Activated CD4-positive, alpha-beta memory T cell treated with anti-CD3 and anti-CD28 coated beads for 36 hours (primary cell): Measurements from ENCODE around the gene GATAD2A. TPM values are rescaled to one million over a fixed set of nuclear protein-coding genes. Genes with fewer than 3 reads are reported as not detected.

Experiments used
- CTCF ChIA-PET: fragments of 350-600 bp; sonication (Branson Sonifier 250); formaldehyde crosslinking; loops from one replicate; lab custom pipeline; 2021; ENCODE audit warnings: antibody characterized with exemption, inconsistent platforms; lab: Charles Lee
- POLR2A ChIA-PET: fragments of 350-600 bp; sonication (Branson Sonifier 250); formaldehyde crosslinking; loops from one replicate; lab custom pipeline; 2021; ENCODE audit warnings: antibody characterized with exemption; lab: Charles Lee
- DNase-seq: peaks from one replicate; pipeline ENCODE4 v3.0.0-alpha.2; 2020
- H3K27ac Mint-ChIP-seq: one replicate; pipeline ENCODE4 v1.8.0; 2021; ENCODE audit warnings: mixed read lengths
- H3K27me3 Mint-ChIP-seq: one replicate; pipeline ENCODE4 v1.8.0; 2021; ENCODE audit warnings: mixed read lengths
- H3K36me3 Mint-ChIP-seq: one replicate; pipeline ENCODE4 v1.8.0; 2021; ENCODE audit warnings: mixed read lengths
- H3K4me1 Mint-ChIP-seq: one replicate; pipeline ENCODE4 v1.8.0; 2021; ENCODE audit warnings: low read depth, mixed read lengths
- H3K4me3 Mint-ChIP-seq: one replicate; pipeline ENCODE4 v1.8.0; 2021; ENCODE audit warnings: mild to moderate bottlenecking, mixed read lengths
- H3K9me3 Mint-ChIP-seq: one replicate; pipeline ENCODE4 v1.8.0; 2021; ENCODE audit warnings: mixed read lengths
- intact Hi-C: fragments of 100-400 bp; cut with micrococcal nuclease; formaldehyde crosslinking; loops from one replicate; pipeline ENCODE4 v1.15.1; 2023
- total RNA-seq, 2 experiments: library from RNA; stranded (reverse); gene quantifications; one replicate each; pipeline ENCODE4 v1.2.3, GENCODE V29; 2021

Gene GATAD2A
- total RNA-seq, 2 experiments from 2014 or later = 114 TPM

DNA sequence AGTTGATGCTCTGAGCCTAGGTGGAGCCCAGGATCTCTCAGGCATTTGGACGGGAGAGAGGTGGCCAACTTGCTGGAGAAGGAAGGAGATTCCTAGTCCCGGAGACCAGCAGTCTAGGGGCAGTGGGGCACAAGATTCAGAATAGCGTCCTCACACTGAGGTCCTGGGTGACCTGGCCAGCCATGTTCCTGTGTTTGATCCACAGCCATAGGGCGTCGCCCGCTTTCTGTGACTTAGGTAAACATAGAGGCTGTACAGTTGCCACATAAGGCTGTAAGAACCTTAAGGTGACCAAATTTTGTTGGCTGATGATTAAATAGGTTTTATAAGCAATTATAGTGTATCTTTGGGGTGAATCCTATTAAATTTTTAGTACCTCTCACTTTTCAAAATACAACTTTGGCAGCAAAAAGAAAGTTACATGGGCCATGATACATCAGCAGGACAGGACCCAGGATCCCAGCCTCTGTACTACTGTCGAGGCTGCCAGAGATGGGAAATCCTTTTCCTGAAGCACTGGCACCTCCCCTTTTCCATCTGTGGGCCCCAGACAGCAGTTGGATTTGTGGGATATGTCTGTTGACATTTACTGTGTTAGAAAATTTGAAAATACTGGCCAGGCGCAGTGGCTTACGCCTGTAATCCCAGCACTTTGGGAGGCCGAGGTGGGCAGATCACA lies 72.4 kb downstream of the GATAD2A start:
- POLR2A ChIA-PET = no interaction called here
- intact Hi-C loops = no loop called here
- no peak overlapping the region for H3K4me3 Mint-ChIP-seq
- no peaks in the 10 kb centered on the region for H3K27me3 Mint-ChIP-seq
- H3K36me3 Mint-ChIP-seq = peaks cover 13% of the 10 kb centered on the region
- peaks cover 82% of the 10 kb centered on the region for H3K4me1 Mint-ChIP-seq
- no peak for DNase-seq
- peak overlapping the region; percentile 5 for H3K27ac Mint-ChIP-seq
- no peaks in the 10 kb centered on the region for H3K9me3 Mint-ChIP-seq
- CTCF ChIA-PET = interaction anchor here (1.6 kb wide), 1 partner anchor 72 kb away, joined by 7 read pairs; the partner anchor contains the start of gene GATAD2A

DNA sequence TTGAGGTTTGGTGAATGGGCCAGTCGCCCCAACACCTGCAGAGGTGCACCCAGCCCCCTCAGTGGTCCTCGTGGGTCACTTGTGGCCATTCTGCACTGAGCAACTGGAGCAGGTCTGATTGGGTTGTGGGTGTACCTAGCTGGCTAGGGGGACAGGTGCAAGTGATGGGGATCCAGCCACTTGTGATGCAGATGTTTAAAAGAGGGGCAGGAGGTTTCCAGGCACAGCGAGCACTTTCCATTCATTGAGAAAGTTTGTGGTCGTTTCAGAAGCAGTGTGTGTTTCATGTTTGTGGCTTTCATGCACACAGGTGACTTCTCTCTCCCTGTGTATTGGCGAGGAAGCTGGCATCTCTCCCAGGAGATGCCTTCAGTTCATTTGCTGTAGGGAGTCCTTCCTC lies 75.2 kb downstream of the GATAD2A start:
- Mint-ChIP-seq H3K27ac (peak overlapping the region; percentile 28), H3K27me3 (no peaks in the 10 kb centered on the region), H3K9me3 (no peaks in the 10 kb centered on the region), H3K4me3 (no peak overlapping the region), H3K4me1 (peaks cover 62% of the 10 kb centered on the region), H3K36me3 (peaks cover 8% of the 10 kb centered on the region)
- ChIA-PET CTCF (interaction anchor here (0.6 to 1.1 kb wide), 2 partner anchors 52 to 74 kb away, joined by 3 to 4 read pairs; no protein-coding TSS in a partner anchor), POLR2A (interaction anchor here (0.6 to 1.0 kb wide), 3 partner anchors 8 to 113 kb away, joined by 3 to 4 read pairs (median 3); partner anchors contain the start of gene GATAD2A)
- intact Hi-C loops = no loop called here
- peak; percentile 54 for DNase-seq

DNA sequence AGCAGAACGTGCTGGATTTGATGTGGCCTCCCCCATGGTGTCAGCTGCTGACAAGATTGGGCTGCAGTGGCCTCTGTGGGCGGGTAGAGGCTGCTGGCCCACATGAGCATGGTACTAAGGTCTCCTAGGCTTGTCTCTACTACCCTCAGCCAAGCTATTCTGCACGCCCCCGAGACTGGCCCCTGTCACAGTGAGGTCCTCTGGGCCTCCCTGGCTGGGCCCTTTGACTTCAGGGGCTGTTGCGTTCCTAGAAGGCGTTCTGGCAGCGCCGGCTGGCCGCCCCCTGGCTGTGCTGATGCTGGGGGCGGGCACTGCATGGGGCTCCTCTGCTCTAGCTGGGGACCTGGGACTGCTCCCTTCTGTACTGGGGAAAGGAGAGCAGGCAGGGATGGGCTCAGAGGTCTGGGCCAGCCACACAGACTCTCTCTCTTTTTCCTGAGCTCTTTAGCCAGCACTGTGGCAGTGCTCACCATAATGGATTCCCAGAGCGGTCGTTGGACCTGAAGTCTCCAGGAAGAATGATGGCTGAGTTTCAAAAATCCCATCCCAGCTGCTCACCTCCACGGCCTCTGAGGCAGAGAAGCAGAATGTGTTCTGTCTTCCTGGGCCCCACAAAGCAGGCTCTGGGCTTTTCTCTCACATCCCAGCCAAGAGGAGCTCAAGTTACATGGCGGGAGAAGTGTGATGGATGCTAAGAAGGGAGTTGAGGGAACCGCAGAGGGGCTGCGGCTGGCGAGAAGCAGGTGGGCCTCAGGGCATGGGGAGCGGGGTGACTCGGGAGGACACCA lies 77.5 kb downstream of the GATAD2A start:
- peak; percentile 49 for DNase-seq
- ChIA-PET POLR2A (interaction anchor here (0.7 kb wide), 1 partner anchor 78 kb away, joined by 3 read pairs; the partner anchor contains the start of gene GATAD2A), CTCF (interaction anchor here (1.0 to 1.2 kb wide), 2 partner anchors 77 to 118 kb away, joined by 3 to 5 read pairs; no protein-coding TSS in a partner anchor)
- no peaks in the 10 kb centered on the region for H3K27me3 Mint-ChIP-seq
- no peak overlapping the region for H3K4me3 Mint-ChIP-seq
- H3K27ac Mint-ChIP-seq = peak overlapping the region; percentile 64
- intact Hi-C loops = no loop called here
- no peaks in the 10 kb centered on the region for H3K9me3 Mint-ChIP-seq
- peaks cover 6% of the 10 kb centered on the region for H3K36me3 Mint-ChIP-seq
- peaks cover 60% of the 10 kb centered on the region for H3K4me1 Mint-ChIP-seq

DNA sequence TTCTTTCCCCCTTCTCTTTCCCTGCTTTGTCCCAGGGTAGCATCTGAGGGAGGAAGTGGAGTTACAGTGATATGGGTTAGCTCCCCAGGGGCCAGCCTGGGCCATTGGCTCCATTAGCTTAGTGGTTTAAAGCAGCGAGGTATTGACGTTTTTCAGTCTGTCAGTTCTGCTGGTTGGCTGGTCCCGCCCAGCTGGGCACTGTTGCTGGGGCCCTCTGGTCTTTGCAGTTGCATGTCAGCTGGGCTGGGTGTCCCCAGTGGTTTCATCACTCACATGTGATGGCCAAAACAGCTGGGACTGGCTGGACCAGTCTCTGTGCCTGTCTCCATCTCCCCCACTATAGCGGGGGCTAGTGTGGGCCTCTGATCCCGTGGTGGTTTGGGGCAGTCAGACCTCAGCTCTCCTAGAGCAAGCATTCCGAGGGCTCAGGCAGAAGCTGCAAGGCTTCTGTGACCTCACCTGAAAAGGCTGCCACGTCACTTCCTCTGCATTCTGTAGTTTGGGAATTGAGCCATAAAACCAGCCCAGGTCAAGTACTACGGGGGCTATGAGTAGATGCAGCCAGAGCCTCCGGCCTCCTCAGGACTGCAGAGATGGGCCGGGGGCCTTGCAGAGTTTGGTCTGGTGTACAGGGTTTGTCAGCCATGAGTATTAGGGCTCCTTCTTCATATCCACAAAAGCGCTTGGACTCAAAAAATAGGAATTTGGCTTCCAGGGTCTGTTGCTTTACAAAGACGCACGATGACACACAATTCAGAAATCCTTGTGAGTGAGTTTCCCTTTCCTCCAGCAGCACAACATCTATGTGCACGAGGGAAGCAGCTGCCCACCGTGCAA lies 79.9 kb downstream of the GATAD2A start:
- intact Hi-C loops = no loop called here
- Mint-ChIP-seq H3K36me3 (peaks cover under 1% of the 10 kb centered on the region), H3K9me3 (no peaks in the 10 kb centered on the region), H3K27ac (peak overlapping the region; percentile 49), H3K27me3 (no peaks in the 10 kb centered on the region), H3K4me1 (peaks cover 69% of the 10 kb centered on the region), H3K4me3 (no peak overlapping the region)
- CTCF ChIA-PET = no interaction called here
- POLR2A ChIA-PET = no interaction called here
- DNase-seq = no peak

DNA sequence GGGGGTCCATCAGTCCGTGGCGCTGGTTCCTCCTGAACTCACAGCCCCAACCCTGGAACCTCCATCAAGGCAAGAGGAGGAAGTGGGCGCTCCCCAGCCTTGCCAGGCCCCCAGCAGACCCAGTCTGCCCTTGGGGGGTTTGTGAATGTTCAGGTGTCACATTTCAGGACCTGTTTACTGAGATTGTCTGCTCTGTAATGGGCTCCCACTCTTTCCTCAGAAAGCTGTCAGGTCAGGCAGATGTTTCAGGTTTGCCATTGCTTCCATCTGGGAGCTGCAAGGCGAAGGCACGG lies 80.5 kb downstream of the GATAD2A start:
- H3K27ac Mint-ChIP-seq = peak overlapping the region; percentile 5
- DNase-seq = no peak
- CTCF ChIA-PET = no interaction called here
- H3K4me3 Mint-ChIP-seq = no peak overlapping the region
- intact Hi-C loops = no loop called here
- POLR2A ChIA-PET = no interaction called here
- H3K36me3 Mint-ChIP-seq = peaks cover 4% of the 10 kb centered on the region
- no peaks in the 10 kb centered on the region for H3K27me3 Mint-ChIP-seq
- H3K4me1 Mint-ChIP-seq = peaks cover 66% of the 10 kb centered on the region
- H3K9me3 Mint-ChIP-seq = no peaks in the 10 kb centered on the region

DNA sequence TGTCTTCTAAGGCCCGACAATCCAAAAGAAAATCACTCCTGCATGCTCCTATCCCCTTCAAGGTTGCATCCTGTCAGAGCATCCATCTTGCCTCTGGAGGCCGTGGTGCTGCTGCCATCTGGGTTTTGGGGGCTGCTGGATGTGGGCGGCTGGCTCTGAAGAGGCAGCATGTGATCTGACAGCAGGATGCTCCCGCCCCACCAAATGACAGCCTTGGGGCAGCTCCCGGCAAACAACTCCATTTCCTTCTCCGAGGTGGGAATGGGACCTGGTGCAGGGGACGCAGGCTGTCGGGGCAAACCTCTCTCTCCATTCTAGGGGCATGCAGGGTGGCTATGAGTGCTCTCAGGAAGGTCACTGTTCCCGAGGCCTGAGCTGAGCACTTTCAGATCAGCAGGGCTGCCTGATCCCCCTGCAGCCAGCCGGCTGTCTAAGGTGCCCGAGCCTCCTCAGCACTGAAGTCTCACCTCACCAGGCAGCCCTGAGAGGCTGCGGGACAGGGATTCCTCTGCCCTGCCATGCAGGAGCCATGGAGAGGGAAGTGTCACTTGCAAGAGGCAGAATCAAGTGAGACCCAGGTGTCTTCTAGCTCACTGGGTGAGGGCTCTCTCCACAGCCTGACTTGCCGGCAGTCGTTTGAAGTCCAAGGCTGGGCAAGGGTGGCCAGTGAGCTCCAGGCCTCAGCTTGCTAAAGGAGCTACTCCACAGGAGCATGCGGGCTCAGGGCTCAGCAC lies 81.0 kb downstream of the GATAD2A start:
- intact Hi-C loops = no loop called here
- no peaks in the 10 kb centered on the region for H3K27me3 Mint-ChIP-seq
- POLR2A ChIA-PET = no interaction called here
- H3K9me3 Mint-ChIP-seq = no peaks in the 10 kb centered on the region
- peak overlapping the region; percentile 58 for H3K27ac Mint-ChIP-seq
- CTCF ChIA-PET = interaction anchor here (1.7 kb wide), 1 partner anchor 81 kb away, joined by 6 read pairs; the partner anchor contains the start of gene GATAD2A
- DNase-seq = no peak
- peaks cover 4% of the 10 kb centered on the region for H3K36me3 Mint-ChIP-seq
- H3K4me3 Mint-ChIP-seq = no peak overlapping the region
- peaks cover 63% of the 10 kb centered on the region for H3K4me1 Mint-ChIP-seq

DNA sequence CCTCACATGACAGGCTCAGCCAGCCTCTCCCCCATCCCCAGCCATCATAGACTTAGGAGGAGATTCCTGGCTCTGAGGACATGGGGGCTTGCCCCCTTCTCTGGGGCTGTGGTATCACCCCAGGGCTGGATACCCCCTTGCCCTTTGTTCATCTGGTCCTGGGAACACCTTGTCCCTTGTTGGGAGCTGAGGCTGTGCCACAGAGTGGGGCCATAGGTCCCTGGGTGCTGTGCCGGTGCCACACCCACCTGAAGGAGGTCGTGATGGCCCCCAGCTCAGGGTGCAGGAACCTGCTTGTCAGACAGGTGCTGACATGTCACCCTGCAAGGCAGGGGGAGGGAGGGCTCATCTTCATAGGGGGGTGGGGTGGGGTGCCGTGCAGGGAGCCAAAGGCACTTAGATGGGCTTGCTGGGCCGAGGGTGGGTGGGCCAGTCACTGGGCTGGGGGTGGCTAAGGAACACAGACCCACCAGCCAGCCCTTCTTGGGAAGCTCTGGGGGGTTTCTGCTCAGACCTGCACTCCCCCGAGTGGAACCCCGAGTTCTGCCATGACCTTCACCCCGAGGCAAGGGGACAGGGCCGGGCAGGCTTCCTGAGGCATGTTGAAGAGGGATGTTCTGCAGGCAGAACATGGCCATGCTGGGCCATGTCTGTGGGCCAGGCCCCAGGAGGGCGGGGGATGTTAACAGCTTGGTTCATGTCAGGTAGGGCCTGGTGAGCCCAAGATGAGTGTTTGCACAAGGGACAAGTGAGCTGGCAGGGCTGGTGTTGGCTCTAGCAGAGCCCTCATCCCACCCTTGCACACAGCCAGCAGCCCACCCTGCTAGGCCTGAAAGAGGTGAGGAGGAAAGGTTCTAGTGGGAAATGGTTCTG lies 81.8 kb downstream of the GATAD2A start:
- DNase-seq = no peak
- peaks cover 4% of the 10 kb centered on the region for H3K36me3 Mint-ChIP-seq
- H3K4me3 Mint-ChIP-seq = no peak overlapping the region
- peak overlapping the region; percentile 95 for H3K27ac Mint-ChIP-seq
- H3K27me3 Mint-ChIP-seq = no peaks in the 10 kb centered on the region
- peaks cover 57% of the 10 kb centered on the region for H3K4me1 Mint-ChIP-seq
- H3K9me3 Mint-ChIP-seq = no peaks in the 10 kb centered on the region
- intact Hi-C loops = no loop called here
- CTCF ChIA-PET = interaction anchor here (1.7 to 6.3 kb wide), 2 partner anchors 81 to 121 kb away, joined by 6 to 215 read pairs; partner anchors contain the start of gene GATAD2A
- POLR2A ChIA-PET = no interaction called here

DNA sequence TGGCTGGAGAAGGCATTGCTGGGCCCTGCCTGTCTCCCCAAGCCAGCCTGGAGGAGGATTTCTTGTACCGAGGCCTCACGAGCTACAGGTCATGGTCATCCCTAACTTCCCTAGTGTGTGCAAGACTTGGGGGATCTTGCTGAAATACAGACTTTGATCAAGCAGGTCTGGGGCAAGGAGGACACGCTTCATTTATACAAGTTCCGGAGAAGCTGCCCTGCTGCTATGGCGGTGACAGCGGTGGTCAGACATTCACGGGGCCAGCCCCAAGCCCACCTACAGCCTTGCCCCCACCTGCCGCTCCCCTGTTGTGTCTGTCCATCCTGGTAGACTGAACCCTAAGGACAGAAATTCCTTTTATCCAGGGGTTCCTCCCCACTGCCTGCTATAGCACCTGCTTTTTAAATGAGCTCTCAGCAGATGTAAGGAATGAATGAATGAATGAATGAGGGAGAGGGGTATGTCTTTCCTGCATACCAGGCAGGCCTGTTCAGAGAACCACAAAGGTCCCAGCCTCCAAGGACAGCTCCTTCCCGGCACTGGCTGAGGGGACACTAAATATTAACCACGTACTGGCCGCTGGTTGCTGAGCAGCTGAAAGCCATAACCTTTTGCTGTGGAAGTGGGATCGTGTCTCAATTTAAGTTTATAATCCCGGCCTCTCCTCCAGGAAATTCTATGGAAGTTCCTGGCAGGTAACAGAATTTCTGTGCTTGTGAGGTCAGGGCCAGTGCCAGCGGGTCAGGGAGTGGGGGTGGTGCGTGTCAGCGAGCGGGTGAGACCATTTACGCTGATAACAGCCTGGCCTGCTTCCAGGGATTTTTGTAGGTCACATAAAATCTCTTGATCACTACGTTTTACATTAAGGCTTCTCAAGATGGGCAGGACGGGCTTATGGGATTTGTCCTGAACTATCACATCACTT lies 82.7 kb downstream of the GATAD2A start:
- DNase-seq = no peak
- peaks cover 49% of the 10 kb centered on the region for H3K4me1 Mint-ChIP-seq
- H3K27me3 Mint-ChIP-seq = no peaks in the 10 kb centered on the region
- peaks cover 4% of the 10 kb centered on the region for H3K36me3 Mint-ChIP-seq
- intact Hi-C loops = loop anchor here (2.0 kb wide), 2 partner anchors 41 to 167 kb away; partner anchors contain the start of genes MAU2 and SUGP1
- peak overlapping the region; percentile 95 for H3K27ac Mint-ChIP-seq
- H3K9me3 Mint-ChIP-seq = no peaks in the 10 kb centered on the region
- ChIA-PET POLR2A (interaction anchor here (0.7 to 3.7 kb wide), 5 partner anchors 7 to 124 kb away, joined by 3 to 23 read pairs (median 3); partner anchors contain the start of genes GATAD2A and TSSK6), CTCF (interaction anchor here (1.7 to 6.3 kb wide), 8 partner anchors 12 to 122 kb away, joined by 6 to 215 read pairs (median 18); partner anchors contain the start of genes GATAD2A, NDUFA13 and TSSK6)
- H3K4me3 Mint-ChIP-seq = peak overlapping the region; percentile 57

DNA sequence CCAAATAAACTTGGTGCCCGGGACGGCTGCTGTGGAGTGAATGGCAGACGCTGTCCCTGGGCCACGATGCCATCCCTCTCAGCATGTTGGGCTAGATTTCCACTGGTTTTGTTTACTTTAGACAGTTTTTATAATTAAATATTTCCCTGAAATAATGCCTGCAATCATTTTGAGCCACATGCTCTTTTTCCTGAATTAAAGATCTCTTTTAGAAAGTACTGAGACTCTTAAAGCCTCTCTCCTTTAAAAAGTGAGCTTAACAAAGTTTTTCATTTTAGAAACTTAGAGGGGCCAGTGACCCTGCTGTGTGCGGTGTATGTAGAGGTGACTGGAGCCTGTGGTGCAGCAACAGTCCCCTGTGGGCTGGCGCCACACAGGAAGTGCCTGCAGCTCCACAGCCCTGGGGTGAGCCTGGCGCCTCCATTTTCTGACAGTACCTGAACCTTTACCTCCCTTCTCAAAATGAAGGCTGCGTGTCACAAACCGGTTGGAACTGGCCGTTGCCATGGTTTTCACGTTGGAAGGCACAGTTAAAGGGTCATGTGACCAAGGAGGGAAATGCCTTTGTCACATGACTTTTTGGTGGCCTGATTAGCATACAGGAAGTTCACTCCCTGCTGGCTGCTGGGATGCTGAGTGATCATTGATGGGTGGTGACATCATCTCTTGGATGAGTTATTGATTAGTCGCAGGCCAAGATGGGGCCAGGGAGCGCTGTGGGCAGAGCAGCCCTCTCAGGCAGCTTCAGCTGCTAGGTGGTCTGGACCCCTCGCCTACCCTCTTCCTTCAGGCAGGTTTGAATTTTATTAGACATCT lies 83.6 kb downstream of the GATAD2A start:
- intact Hi-C loops = loop anchor here (1.0 to 2.0 kb wide), 7 partner anchors 30 to 297 kb away; partner anchors contain the start of genes BORCS8, GATAD2A, MAU2 and RFXANK
- Mint-ChIP-seq H3K27me3 (no peaks in the 10 kb centered on the region), H3K36me3 (peaks cover 8% of the 10 kb centered on the region), H3K27ac (peak overlapping the region; percentile 95), H3K9me3 (no peaks in the 10 kb centered on the region), H3K4me3 (peak overlapping the region; percentile 57), H3K4me1 (peaks cover 51% of the 10 kb centered on the region)
- POLR2A ChIA-PET = interaction anchor here (0.6 to 3.7 kb wide), 7 partner anchors 8 to 124 kb away, joined by 3 to 23 read pairs (median 4); partner anchors contain the start of genes GATAD2A and TSSK6
- CTCF ChIA-PET = interaction anchor here (0.6 to 6.3 kb wide), 18 partner anchors 13 to 339 kb away, joined by 3 to 215 read pairs (median 9); partner anchors contain the start of genes BORCS8, GATAD2A, NDUFA13 and RFXANK
- peak; percentile 97 for DNase-seq
